GM18502 (cell line): Measurements from ENCODE around the gene WNT6.

ENCODE experiments used
- ATAC-seq: cut with Tn5 transposase; IDR thresholded peaks from one replicate; pipeline ENCODE4 v1.9.1; 2021; ENCODE audit warnings: mild to moderate bottlenecking; ENCODE audit not compliant: unreplicated experiment, poor library complexity

WNT6 gene

DNA sequence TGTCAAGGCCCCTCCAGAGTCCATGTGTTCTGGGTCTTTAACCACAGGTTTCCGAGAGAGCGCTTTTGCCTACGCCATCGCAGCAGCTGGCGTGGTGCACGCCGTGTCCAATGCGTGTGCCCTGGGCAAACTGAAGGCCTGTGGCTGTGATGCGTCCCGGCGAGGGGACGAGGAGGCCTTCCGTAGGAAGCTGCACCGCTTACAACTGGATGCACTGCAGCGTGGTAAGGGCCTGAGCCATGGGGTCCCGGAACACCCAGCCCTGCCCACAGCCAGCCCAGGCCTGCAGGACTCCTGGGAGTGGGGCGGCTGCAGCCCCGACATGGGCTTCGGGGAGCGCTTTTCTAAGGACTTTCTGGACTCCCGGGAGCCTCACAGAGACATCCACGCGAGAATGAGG lies 30.3 kb downstream of the WNT6 start:
- no peak for ATAC-seq

DNA sequence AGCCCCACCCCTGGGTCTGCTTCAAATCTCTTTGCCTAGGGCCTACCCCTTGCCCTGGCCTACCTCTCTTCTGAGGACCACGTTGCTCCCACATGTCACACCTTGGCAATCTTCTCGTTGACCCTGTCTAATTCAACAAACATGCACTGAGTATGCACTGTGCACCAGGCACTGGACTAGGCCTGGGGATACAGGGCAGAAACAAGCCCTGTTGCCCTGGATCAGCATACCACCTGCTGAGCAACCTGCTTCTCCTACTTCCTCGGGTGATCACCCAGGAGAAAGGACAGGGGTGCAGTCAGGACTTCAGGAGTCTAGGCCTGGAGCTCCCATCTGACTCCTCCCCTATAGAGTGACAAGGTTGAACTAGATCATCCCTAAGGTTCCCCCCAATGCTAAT lies 30.8 kb downstream of the WNT6 start:
- no peak for ATAC-seq

DNA sequence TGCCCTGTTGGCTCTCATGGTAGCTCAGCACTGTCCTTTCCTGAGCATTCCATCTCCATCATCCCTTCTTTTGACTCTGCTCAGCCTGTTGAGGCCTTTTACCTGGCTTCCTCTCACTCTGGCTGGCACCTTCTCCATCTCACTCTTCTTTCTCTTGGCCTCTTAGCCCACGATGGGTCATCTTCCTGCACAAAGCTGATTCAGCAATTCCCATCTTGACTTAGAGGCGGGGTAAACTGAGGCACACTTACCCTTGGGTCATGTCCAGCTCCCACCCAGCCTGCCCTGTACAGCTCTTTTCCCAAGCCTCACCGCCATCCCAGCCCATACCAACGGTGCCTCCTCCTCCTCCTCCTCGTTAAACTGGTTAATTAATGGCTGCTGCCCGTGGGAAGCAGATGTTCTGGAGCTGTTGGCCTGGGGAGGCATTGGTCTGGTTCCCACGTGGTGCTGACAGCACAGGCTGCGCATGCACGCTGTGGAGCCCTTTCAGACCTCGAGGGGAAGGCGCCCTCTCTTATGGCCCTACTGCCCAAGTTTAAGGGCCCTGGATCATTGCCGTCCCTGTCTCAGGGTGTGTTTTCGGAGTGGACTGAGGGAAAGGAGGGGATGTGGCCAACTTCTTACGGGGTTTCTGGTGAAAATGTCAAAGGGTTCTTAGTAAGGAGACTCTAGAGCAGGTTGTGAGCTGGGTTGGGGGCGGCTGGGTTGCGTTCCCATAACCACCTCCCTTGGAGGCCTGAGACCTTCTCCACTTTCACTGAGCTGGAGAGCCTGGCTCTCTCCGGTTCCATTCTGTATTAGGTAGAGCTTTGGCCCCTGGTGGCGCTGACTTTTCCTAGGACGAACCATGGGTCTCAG lies 31.9 kb downstream of the WNT6 start:
- ATAC-seq, result no peak

DNA sequence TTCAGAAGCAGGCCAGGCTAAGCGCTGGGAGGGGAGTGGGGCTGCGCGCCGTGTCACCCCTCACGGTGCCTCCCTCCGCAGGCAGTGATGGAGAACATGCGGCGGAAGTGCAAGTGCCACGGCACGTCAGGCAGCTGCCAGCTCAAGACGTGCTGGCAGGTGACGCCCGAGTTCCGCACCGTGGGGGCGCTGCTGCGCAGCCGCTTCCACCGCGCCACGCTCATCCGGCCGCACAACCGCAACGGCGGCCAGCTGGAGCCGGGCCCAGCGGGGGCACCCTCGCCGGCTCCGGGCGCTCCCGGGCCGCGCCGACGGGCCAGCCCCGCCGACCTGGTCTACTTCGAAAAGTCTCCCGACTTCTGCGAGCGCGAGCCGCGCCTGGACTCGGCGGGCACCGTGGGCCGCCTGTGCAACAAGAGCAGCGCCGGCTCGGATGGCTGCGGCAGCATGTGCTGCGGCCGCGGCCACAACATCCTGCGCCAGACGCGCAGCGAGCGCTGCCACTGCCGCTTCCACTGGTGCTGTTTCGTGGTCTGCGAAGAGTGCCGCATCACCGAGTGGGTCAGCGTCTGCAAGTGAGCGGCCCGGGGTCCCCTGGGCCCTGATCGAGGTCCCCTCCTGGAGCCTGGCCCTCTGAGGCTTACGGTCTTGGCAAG lies 33.2 kb downstream of the WNT6 start:
- peak; percentile 42 for ATAC-seq

DNA sequence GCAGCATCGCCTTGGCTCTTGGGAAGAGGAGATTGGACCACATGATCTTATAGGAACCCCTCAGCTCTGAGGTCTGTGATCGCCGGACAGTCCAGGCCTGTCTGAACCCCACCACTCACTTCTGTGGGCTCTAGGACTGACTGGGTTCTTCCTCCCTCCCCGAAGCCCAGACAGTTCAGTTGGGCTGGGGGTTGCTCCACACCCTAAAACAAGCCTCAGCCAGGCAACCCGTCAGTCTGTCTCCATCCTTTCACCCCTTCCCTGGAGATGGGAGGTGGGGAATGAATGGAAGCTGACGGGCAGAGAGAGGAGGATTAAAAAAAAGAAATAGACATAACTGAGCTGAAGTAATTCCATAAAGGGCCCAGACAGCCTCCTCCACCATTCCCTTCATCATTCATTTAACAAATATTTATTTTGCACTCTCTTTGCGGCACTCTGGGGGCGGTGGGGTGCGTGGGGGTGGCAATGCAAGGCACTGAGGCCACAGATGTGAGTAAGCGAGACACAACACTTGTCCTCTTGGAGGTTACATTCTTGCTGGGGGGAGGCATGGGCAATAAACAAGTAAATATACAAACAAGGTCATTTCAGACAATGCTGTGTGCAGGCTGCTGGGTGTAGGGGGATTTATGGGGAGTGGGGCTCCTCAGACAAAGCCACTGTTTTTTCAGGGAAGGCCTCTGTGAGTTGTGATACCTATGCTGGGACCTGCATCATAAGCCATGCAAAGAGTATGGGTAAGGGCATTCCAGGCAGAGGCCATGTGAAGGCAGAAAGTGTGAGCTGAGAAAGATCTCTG lies 33.9 kb downstream of the WNT6 start:
- ATAC-seq, result no peak

DNA sequence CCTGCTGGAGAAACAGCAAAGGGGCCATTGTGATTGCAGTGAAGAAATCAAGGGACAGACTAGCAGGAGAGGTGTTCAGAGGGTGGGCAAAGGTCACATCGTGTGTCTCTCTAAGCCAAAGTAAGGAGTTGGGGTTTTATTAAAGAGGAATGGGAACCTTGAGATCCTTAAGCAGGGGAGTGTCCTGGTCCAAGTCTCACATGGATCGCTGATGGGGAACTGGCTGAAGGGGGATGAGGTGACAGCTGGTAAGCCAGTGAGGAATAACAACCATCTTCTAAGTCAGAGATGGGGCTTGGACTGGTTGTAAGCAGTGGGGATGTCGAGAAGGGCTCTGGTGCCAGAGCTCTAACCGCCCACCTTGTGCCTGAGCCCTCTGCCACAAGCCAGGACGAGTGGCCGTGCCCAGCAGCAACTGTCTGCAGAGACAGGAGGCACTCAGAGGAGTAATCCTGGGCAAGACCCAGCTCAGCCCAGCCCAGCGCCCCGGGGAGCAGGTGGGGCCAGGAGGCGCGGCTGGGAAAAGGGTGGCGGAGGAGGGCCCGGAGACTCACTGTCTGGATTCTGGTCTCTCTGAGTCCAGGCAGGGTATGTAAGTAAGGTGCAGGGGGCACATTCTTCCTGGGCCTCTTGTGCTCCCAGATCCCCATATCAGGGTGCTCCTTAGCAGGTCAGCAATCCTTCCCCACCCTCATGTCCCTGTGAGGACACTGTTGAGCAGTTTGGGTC lies 34.7 kb downstream of the WNT6 start:
- ATAC-seq, result no peak

DNA sequence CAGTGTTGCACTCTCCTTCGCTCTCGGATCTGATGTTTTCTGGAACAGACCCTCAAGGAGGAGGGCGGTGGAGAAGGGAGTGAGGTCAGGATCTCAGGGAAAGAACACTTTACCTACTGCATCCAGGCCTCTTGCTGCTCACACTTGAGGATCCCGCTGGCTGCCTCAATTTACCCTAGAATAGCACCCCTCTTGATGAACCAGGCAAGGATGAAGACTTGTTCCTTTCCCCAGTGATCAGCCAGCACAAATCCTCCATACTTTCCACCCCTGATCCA lies 35.2 kb downstream of the WNT6 start:
- ATAC-seq, result no peak

DNA sequence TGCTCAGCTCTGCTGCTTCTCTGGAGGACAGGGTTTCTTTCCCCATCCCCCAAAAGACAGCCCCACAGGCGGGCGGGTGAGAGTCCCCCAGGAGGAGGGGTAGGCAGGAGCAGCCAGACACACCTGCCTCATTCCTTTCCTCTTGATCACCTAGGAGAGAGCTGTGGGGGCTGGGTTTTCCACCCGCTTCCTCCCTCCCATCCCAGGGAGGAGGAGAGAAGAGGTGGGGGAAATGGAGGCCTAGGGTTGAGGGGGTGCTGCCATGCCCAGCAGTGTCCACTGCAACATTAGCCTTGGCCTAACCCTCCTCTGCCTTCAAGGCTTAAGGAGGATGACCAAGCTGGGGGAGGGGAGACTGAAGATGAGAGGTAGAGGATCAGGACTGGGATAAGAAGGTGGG lies 35.7 kb downstream of the WNT6 start:
- ATAC-seq, result no peak

DNA sequence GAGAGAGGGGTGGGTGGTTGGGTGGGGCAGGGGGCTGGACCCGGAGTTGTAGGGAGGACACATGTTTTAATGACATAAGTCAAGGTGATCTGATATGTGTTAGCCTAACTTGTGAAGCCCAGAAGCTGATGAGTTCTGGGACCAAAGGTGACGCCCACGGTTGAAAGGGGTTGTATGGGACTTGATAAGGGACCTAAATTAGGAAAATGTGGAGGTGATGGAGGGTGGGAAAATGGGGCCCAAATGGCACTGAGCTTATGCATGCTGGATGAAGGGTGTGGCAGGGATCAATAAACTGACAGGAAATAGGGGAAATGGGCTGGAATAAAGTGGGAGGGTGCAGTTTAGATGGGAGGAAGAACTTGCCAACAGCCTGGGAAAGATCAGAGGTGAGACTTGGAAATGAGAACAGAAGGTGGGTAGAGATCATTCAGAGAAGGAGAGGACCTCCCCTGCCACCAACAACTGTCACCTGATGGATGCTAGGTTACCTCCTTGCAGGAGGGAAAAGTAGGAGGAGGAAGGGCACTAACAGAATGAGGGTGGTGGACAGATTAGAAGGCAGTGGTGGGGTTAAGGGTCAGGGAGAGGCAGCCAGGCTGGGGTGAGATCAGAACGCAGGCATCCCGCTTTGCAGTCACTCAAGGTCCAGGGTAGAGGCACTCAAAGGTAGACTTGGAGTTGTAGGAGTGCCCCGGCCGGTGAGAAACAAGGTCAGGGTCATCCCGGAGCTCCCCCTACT lies 36.3 kb downstream of the WNT6 start:
- ATAC-seq, result peak; percentile 15

DNA sequence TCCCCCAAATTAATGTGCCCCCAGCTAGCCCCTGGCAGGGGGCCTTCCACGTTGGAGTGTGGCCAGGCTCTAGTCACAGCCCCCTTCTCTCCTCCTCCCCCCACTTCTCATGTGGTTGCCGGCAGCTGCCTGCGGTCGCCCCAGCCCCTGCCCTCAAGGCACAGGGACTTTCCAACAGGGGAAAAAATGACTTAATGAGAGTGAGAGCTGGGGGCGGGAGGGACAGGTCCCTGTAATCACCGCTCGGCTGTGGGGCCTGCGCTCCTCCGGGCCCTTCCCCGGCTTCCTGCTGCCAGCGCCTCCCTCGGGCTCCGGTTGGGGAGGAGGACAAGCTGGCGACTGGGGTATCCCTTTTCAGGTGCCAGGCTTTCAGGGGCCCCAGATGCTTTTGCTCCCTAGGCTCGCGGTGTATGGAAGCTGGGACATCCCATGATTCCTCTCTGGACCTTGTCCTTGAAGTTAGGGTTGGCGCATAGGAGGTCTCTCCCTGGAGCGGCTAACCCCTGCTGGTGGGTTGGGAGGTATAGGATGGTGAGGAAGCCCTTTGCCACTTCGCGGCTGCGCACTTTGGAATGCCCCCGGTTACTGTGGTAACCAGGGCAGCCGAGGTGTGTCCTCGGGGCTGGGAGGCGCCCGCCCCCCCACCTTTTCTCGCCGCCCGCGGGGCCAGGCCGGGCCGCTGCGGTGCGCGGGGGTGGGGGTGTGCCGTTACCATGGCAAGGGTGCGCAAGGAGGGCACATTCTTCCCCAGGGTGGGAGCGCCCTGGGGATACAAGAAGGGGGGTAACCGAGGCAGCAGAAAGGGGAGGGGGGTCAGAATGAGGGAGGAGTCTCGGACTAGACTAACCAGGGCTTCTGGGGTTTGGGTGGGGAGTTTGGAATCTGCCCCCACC lies 37.1 kb downstream of the WNT6 start:
- ATAC-seq, result peak; percentile 64

DNA sequence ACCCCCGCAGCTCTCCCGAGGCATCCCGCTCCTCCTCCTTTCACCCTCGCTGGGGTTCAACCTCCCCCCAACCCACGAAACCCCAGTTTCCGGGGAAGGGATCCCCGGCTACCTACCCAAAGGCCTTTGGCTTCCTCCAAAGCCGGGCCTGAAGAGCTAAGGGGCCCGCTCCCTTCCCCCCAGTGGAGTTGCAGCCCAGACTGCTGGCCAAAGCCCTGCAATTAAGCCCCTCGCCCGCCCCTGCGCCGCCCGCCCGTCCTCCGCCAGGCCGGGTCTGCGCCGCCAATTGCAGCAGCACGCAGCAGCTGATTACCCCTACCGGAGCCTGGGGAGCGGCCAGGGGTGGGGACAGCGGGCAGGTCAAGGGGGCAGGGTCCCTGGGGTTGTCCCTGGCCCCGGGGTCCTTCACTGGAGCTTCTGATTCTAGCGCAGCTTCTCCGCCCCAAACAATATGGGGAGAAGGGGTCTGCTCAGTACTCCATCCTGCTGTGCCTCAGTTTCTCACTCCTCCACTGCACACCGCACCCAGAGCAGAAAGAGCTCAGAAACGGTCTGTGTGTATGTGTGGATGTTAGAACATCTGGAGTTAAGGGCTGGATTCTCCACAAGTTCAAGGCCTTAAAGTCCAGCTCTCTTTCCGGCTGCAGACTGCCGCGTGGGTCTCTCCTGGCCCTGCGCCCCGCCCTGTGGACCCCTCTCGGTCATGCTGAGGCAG lies 37.9 kb downstream of the WNT6 start:
- no peak for ATAC-seq

DNA sequence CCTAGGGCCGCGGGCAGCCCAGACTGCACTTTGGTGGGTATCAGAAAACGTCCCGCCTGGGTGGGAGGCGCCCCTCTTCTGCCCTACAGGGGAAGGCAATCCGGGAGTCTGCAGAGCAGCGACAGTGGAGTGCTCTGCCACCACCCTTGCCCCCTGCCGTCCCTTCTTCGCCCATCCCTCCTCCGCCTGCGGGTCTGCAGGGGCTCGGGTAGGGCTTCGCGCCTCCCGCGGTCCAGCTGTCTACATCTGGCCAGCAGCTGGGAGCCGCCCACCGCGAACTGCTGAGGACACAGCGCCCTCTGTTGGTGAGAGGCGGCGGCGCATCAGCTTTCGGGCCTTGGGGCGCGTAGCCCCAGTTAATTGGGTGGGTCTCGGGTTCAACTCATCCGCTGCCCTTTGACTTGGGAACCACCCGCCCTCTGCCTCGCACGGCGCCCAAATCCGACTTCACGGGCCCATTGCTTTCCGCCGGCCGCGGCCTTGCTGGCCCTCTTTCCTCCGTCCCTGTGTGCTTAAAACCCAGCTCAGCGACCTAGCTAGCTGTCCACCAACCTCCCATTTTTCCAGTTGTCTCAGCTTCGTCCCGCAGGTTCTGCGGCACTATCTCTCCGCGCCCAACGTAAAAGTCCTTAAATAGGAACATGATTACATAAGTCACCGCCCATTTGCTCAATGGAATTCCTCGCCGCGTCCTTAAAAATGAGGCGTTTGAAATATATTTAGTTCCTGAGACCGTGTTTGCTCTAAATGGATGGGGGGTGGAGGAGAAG lies 38.7 kb downstream of the WNT6 start:
- peak; percentile 37 for ATAC-seq

DNA sequence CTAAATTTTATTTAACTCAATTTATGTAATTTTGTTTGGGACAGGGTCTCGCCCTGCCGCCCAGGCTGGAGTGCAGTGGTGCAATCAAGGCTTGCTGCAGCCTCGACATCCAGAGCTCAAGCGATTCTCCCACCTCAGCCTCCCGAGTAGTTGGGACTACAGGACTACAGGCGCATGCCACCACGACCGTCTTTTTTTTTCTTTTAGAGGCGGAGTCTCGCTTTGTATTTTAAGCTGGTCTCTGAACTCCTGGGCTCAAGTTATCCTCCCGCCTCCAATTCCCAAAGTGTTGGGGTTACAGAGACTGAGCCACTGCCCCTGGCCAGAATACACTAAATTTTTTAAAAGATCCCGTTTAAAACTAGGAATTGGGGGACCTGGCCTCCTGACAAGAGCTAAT lies 39.5 kb downstream of the WNT6 start:
- no peak for ATAC-seq

DNA sequence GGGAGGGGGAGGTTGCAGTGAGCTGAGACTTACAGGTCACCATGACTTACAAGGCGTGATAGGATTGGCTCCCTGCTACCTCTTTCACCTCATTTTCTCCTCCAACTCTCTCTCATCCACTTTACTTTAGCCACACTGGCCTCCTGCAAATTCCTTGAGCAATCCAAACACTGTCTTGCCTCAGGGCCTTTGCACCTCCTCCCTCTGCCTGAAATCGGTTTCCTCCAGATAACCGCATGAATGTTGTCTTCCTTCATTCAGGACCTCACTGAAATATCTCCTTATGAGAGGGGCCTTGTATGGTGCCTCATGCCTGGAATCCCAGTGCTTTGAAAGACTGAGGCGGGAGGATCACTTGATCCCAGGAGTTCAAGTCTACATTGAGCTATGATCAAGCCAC lies 42.8 kb downstream of the WNT6 start:
- ATAC-seq, result no peak

DNA sequence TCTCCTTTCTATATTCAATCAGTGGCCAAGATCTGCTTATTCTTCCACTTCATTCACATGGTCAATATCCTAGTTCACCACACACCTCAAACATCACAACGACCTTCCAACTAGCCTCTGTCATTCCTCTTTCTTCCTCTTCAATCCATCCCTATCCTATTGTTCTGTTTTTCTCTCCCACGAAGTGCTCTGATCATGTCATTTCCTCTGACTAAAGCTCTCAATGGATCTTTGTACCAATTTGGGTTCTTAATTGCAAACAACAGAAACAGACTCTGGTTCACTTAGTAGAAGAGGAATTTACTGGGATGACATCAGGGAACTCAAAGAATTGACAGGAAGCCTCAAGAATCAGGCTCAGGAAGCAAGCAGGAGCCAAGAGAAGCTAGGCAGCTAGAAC lies 44.6 kb downstream of the WNT6 start:
- no peak for ATAC-seq

DNA sequence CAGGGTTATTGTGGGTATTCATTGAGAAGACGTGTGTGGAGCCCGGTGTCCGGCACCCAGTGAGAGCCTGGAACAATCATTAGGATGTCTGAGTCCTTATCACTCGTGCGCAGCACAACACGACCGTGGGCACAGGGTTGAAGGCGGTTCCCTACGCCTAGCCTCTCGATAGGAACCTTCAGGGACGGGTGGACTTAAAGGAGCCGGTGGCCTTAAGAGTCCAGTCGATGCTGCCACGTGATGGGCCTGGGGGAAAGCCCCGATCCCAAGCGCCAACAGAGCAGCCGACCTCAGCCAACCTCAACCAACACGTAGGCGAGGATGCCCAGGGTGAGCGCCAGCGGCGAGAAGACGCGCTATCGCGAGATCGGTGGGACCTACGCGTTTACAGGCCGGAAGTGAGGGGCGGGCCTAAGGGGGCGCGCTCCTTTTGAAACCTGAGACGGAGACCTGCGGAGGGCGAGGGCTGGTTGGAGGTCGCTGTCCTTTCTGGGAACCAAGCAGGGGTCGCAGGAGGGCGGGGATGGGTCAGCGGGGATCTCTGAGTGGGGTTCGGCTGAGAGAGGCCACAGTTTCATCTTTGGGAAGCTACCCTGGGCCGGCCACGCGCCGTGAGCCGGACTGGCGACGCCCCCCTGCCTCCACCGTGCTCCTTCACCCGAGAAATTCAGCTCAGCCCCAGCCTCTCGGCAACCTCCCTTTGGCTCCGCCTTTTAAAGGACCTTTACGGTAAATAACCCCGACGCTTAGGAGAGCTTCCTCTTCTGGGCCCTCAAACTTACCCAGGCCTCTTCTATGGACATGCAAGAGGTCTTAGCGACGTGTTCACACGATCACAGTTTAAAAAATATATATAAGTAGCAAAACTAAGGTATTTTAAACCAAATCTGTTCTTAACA lies 49.4 kb downstream of the WNT6 start:
- peak; percentile 97 for ATAC-seq

DNA sequence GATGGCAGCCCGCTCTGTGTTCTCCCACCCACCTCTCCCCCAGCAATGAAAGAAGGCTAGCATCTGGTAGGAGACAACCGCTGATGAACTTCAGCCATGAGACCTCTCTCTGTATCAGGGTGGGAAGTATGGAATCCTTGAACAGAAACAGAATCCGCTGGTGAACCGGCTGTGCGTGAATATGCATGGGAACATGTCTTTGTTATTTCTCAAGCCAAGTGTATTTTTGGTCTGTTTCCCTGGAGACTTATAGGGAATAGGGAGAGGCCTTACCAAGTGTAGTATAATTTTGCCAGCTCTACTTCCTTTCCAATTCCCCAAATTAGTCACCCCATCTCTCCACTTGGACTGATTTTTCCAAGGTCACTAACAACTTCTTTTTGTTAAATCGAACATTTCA lies 51.1 kb downstream of the WNT6 start:
- no peak for ATAC-seq
